Effector memory CD4-positive, alpha-beta T cell (primary cell): Measurements from ENCODE around the gene PLCB4.

Experiments
- DNase-seq, 3 donors: peaks; one replicate each; pipeline ENCODE4 v3.0.0-alpha.2; 2020
- H3K27ac ChIP-seq: 2 replicates; pipeline ENCODE4 v1.7.0; 2013; ENCODE audit warnings: mild to moderate bottlenecking, low read length, moderate library complexity; ENCODE audit not compliant: insufficient read depth, poor library complexity, severe bottlenecking
- H3K27me3 ChIP-seq: replicated peaks from 2 replicates; pipeline ENCODE4 v1.7.0; 2013; ENCODE audit warnings: mild to moderate bottlenecking, low read length; ENCODE audit not compliant: insufficient read depth, control insufficient read depth, poor library complexity, severe bottlenecking
- H3K36me3 ChIP-seq: 2 replicates; pipeline ENCODE4 v1.7.0; 2013; ENCODE audit warnings: mild to moderate bottlenecking, low read length, moderate library complexity; ENCODE audit not compliant: control insufficient read depth, insufficient read depth
- H3K4me1 ChIP-seq: 2 replicates; pipeline ENCODE4 v1.7.0; 2013; ENCODE audit warnings: low read length, mild to moderate bottlenecking; ENCODE audit not compliant: control insufficient read depth, insufficient read depth, poor library complexity, severe bottlenecking
- H3K4me3 ChIP-seq: 2 replicates; pipeline ENCODE4 v1.7.0; 2013; ENCODE audit warnings: low read length, low read depth, mild to moderate bottlenecking; ENCODE audit not compliant: insufficient read depth, poor library complexity, severe bottlenecking
- H3K9me3 ChIP-seq: 2 replicates; pipeline ENCODE4 v1.7.0; 2013; ENCODE audit warnings: mild to moderate bottlenecking, low read length, moderate library complexity; ENCODE audit not compliant: control insufficient read depth

Gene PLCB4

GRCh38 chr20:9287826-9288225 is 218.9 kb downstream of the PLCB4 start:
- no peak for DNase-seq
- H3K4me1 ChIP-seq, result no peaks in the 10 kb centered on the region
- H3K36me3 ChIP-seq, result no peaks in the 10 kb centered on the region
- H3K9me3 ChIP-seq, result no peaks in the 10 kb centered on the region
- H3K27me3 ChIP-seq, result no peaks in the 10 kb centered on the region
- no peak overlapping the region for H3K4me3 ChIP-seq
- H3K27ac ChIP-seq, result no peak overlapping the region

DNA sequence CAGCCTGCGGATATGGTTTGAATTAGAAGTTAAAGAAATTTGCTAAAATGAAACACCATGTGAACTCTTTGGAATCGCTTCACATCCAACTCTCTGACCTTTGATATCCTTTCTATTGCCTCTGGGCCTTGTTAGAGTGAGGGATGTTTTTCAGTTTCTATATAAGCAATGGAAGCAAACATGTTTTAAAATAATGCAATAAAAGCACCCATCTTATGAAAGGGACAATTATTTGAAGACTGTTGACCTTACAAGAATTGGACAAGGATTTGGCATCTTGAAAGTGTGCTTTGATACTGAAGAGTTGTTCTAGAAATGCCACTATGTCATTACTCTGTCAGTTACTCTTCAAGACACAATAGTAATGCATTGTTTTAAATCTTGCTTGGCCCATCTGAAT is 221.4 kb downstream of the PLCB4 start:
- no peak for DNase-seq
- H3K4me1 ChIP-seq, result no peaks in the 10 kb centered on the region
- no peaks in the 10 kb centered on the region for H3K9me3 ChIP-seq
- H3K27ac ChIP-seq, result no peak overlapping the region
- no peak overlapping the region for H3K4me3 ChIP-seq
- H3K27me3 ChIP-seq, result no peaks in the 10 kb centered on the region
- no peaks in the 10 kb centered on the region for H3K36me3 ChIP-seq

GRCh38 chr20:9293145-9293544 is 224.3 kb downstream of the PLCB4 start:
- no peak for DNase-seq
- Histone ChIP-seq H3K36me3 (no peaks in the 10 kb centered on the region), H3K4me3 (no peak overlapping the region), H3K27me3 (no peaks in the 10 kb centered on the region), H3K4me1 (no peaks in the 10 kb centered on the region), H3K9me3 (no peaks in the 10 kb centered on the region), H3K27ac (no peak overlapping the region)

DNA sequence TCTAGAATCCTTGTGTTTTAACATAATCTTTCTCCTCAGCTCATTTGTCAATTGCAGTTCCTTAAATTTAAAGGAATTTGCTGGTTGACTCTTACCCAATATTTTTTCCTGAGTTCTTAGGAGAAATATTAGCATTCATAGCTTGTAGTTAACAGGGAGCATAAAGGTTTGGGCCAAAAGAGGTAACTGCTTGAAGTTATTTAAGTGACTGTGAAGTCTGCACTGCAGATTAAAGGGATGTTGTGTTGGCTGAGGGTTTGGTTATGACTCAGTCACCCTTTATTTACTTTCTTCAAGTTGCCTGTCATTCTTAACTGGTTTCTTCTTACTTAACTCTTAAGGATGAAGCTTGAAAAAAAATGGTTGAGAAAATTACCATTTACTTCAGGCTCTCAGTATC is 225.2 kb downstream of the PLCB4 start:
- DNase-seq, result no peak
- Histone ChIP-seq H3K27ac (no peak overlapping the region), H3K4me3 (no peak overlapping the region), H3K4me1 (no peaks in the 10 kb centered on the region), H3K27me3 (no peaks in the 10 kb centered on the region), H3K36me3 (no peaks in the 10 kb centered on the region), H3K9me3 (no peaks in the 10 kb centered on the region)

DNA sequence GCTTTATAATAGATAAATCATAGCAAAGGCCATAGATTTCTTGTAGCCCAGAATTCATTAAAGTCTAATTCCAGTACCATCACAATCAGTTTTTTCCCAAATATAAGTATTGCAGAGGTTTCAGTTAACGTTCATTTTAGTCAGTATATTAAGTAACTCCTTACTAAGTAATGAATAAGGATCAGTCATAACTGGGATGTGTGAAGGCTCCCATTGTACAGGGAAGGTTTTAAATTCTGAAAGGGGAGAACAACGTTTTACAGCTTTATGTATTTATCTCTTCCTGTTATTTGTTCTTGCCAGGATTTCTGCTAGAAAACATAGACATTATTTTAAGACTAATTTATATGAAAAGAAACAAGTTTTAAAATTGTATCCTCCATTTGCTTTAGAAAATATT is 230.0 kb downstream of the PLCB4 start:
- Histone ChIP-seq H3K9me3 (no peaks in the 10 kb centered on the region), H3K4me1 (no peaks in the 10 kb centered on the region), H3K4me3 (no peak overlapping the region), H3K27me3 (no peaks in the 10 kb centered on the region), H3K27ac (no peak overlapping the region), H3K36me3 (no peaks in the 10 kb centered on the region)
- DNase-seq, result no peak

DNA sequence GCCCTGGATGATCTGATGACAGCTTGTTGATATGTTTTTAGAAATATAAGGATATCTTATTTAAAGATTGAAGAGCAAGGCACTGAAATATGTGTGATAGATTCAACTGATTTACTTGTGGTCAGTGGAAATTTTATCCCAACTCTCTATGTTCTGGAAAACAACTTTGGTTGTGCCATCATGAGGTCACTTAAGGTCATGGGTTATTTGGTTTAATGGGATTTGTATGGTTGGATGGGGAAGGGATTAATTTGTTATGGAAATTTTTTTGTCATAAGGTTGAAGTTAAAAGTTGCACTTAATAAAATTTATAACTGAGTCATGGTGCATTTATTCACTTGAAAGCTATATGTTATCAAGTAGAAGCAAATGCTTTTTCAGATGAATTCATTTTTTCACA is 231.2 kb downstream of the PLCB4 start:
- no peak overlapping the region for H3K27ac ChIP-seq
- no peak overlapping the region for H3K4me3 ChIP-seq
- H3K27me3 ChIP-seq, result no peaks in the 10 kb centered on the region
- no peaks in the 10 kb centered on the region for H3K9me3 ChIP-seq
- H3K4me1 ChIP-seq, result no peaks in the 10 kb centered on the region
- H3K36me3 ChIP-seq, result no peaks in the 10 kb centered on the region
- DNase-seq, result no peak

DNA sequence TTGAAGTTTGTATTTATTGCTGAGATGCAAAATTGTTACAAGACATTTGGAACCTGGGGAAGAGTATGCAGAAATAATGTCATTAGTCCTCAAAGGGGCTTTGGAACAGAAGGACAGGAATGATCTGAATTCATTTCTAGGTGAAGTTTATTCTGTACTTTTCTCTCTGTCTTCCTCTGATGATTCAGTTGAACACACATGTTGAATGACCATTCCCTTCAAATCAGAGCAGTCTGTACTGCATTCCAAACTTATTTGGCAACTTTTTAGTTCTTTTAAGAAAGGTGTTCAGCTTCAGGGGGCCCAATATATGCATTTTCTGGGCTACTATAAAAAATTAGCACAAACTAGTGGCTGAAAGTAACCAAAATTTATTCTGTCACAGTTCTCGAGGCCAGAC is 231.6 kb downstream of the PLCB4 start:
- no peak for DNase-seq
- Histone ChIP-seq H3K27me3 (no peaks in the 10 kb centered on the region), H3K9me3 (no peaks in the 10 kb centered on the region)

DNA sequence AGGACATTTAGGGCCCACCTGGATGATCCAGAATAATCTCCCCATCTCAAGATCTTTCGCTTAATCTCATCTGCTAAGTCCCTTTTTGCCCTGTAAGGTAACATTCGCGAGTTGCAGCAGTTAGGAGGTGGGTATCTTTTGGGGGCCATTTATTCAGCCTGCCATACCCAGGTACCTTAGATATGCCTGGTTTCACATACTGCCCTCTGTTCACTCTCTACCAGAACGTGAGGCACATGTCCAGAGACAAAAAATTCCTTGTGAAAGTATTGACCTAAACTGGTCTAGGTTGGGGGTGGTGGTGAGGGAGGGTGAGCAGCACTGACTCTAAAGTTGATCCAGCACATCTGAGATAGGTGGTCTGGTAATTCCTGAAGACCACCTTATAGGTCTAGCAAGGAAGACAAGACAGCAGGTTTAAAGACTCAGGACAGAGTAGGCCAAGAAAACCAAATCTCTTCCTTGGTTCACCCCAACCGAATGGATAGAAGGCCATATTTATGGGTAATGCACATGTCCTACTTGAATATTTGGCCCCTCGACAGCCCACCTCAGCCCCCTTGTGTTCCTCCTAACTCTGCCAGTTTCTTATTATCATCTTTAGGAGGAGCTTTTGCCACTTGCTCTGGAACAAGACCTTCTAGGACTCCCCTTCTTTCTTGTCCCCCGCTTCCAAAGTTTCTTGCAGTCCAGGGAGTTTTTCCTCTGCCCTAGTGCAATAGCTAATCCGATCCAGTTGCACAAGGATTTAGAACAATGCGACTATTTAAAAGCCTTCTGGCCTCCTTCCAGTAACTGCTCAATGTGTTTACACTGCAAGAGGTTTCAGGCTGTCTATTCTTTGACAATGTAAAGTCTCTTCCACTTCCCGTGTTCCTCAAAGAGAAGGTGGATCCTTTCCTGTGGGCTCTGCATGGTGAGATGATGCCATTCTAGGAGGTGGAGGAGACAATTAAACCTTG is 232.5 kb downstream of the PLCB4 start:
- Histone ChIP-seq H3K27me3 (no peaks in the 10 kb centered on the region), H3K9me3 (no peaks in the 10 kb centered on the region), H3K36me3 (no peaks in the 10 kb centered on the region), H3K27ac (no peak overlapping the region), H3K4me3 (no peak overlapping the region), H3K4me1 (no peaks in the 10 kb centered on the region)
- no peak for DNase-seq

More for the DNA sequence above, 231.6 kb downstream of the PLCB4 start:
- H3K36me3 ChIP-seq, result no peaks in the 10 kb centered on the region
- H3K4me1 ChIP-seq, result no peaks in the 10 kb centered on the region
- no peak overlapping the region for H3K4me3 ChIP-seq
- H3K27ac ChIP-seq, result no peak overlapping the region

DNA sequence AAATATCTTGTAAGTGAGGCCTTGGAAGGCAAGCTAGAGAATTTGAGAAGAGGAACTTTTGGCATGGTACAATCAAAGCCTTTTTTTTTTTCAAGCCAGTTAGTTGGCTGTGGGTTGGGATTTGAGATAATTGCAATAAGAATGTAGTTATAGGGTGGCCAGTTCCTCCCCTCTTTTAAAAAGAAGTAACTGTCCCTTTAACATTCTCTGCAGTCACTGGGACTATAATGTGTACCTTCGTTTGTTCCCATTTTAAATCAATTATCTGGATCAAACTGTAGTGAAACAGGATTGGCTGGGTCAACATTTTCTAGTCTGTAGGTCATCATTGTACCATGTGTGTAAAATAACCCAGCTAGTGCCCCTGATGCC is 233.2 kb downstream of the PLCB4 start:
- no peak for DNase-seq
- Histone ChIP-seq H3K4me3 (no peak overlapping the region), H3K27ac (no peak overlapping the region)

DNA sequence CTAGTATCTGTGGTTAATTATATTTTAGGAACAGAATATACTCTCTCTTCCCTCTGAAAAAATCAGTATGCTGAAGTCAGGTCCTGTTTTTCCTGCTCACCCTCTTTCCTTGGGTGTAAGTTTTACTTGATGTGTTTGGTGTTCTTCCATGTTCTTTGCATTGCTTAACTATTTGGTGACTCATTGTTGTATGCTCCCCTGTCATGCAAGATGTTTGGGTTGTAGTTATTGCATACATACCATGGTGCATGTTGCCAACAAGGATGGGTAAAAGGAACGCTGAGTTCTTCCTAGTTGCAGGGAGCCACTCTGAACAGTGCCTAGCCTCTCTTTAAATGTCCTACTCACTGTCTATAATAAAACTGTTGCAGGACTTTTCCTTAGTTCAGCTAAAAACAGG is 237.6 kb downstream of the PLCB4 start:
- H3K4me3 ChIP-seq, result no peak overlapping the region
- H3K9me3 ChIP-seq, result no peaks in the 10 kb centered on the region
- H3K27ac ChIP-seq, result no peak overlapping the region
- H3K36me3 ChIP-seq, result no peaks in the 10 kb centered on the region
- no peaks in the 10 kb centered on the region for H3K27me3 ChIP-seq
- no peaks in the 10 kb centered on the region for H3K4me1 ChIP-seq
- DNase-seq, result no peak

More for the DNA sequence above, 233.2 kb downstream of the PLCB4 start:
- Histone ChIP-seq H3K9me3 (no peaks in the 10 kb centered on the region), H3K27me3 (no peaks in the 10 kb centered on the region), H3K36me3 (no peaks in the 10 kb centered on the region), H3K4me1 (no peaks in the 10 kb centered on the region)
